ENCODE data around the gene ADAMTS18.
A peak's percentile ranks its signal among the peaks of the same experiment; 100 is the strongest.

The ADAMTS18 gene

DNA sequence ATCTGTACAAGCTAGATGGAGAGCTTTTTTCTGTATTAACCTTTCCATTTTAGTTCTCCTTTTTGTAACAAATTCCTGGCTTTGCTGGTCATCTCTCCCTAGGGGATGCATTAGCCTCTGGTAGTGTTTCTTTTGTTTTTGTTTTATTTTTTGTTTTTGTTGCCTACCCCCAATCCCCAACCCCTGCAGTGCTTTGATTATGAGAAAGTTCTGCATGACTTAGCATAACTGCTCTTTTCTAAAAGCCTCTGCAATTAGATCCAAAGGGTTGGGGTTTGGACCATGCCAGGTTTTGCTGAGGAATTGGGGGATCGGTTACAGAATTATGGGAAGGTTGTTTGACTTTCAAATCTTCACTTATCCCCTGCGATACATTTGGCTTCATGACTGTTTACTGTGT is 98.2 kb downstream of the ADAMTS18 start:
- POLR2A ChIA-PET = no interaction called here
- Histone ChIP-seq H3K9me3 (ENCODE audit: control insufficient read depth, insufficient read depth, low read depth, low read length) (no peaks in the 10 kb centered on the region), H3K4me3 (ENCODE audit: low read depth, low read length) (no peak overlapping the region), H3K4me1 (ENCODE audit: control insufficient read depth, insufficient read depth, low read length) (peaks cover 15% of the 10 kb centered on the region), H3K36me3 (ENCODE audit: control insufficient read depth in 2 of 2, insufficient read depth in 1 of 2, low read length in 2 of 2) (no peaks in the 10 kb centered on the region), H3K27ac (ENCODE audit: extremely low read depth, low read depth, low read length) (no peak overlapping the region)
- CTCF ChIA-PET = no interaction called here
- TF ChIP-seq ZNF354C (tag by site-specific recombination; IDR thresholded peaks at IDR 0.05; ENCODE audit: borderline replicate concordance, low read depth) (no peak), ZNF473 (tag by site-specific recombination; IDR thresholded peaks at IDR 0.05) (no peak), ZNF341 (tag by site-specific recombination; IDR thresholded peaks at IDR 0.05; ENCODE audit: low read depth) (no peak), ZNF792 (tag by site-specific recombination; IDR thresholded peaks at IDR 0.05) (no peak), ZNF174 (tag by site-specific recombination; IDR thresholded peaks at IDR 0.05) (no peak), ZNF660 (tag by site-specific recombination; IDR thresholded peaks at IDR 0.05) (no peak), ZSCAN23 (tag by site-specific recombination; IDR thresholded peaks at IDR 0.05) (no peak), ZNF19 (tag by site-specific recombination; IDR thresholded peaks at IDR 0.05; ENCODE audit: low read depth) (0 out of 2 replicates have a peak, but pooled peaks have one; percentile 22), BCL11B (tag by site-specific recombination; IDR thresholded peaks at IDR 0.05; ENCODE audit: low read depth) (no peak), GLIS2 (tag by site-specific recombination; IDR thresholded peaks at IDR 0.05) (no peak), ZNF132 (tag by site-specific recombination; IDR thresholded peaks at IDR 0.05; ENCODE audit: borderline replicate concordance) (no peak), KLF1 (tag by site-specific recombination; IDR thresholded peaks at IDR 0.05) (no peak), ZBTB21 (tag by site-specific recombination; IDR thresholded peaks at IDR 0.05) (0 out of 2 replicates have a peak, but pooled peaks have one; percentile 41), YY1 (tag by site-specific recombination; IDR thresholded peaks at IDR 0.05) (no peak), KLF16 (tag by site-specific recombination; IDR thresholded peaks at IDR 0.05) (no peak), ZNF558 (tag by site-specific recombination; IDR thresholded peaks at IDR 0.05) (no peak), ZNF623 (tag by site-specific recombination; IDR thresholded peaks at IDR 0.05) (no peak), SP3 (tag by site-specific recombination; IDR thresholded peaks at IDR 0.05) (no peak), ZBTB7A (tag by site-specific recombination; IDR thresholded peaks at IDR 0.05; ENCODE audit: low read depth) (no peak)
- TF ChIP-seq, protein P1, sequence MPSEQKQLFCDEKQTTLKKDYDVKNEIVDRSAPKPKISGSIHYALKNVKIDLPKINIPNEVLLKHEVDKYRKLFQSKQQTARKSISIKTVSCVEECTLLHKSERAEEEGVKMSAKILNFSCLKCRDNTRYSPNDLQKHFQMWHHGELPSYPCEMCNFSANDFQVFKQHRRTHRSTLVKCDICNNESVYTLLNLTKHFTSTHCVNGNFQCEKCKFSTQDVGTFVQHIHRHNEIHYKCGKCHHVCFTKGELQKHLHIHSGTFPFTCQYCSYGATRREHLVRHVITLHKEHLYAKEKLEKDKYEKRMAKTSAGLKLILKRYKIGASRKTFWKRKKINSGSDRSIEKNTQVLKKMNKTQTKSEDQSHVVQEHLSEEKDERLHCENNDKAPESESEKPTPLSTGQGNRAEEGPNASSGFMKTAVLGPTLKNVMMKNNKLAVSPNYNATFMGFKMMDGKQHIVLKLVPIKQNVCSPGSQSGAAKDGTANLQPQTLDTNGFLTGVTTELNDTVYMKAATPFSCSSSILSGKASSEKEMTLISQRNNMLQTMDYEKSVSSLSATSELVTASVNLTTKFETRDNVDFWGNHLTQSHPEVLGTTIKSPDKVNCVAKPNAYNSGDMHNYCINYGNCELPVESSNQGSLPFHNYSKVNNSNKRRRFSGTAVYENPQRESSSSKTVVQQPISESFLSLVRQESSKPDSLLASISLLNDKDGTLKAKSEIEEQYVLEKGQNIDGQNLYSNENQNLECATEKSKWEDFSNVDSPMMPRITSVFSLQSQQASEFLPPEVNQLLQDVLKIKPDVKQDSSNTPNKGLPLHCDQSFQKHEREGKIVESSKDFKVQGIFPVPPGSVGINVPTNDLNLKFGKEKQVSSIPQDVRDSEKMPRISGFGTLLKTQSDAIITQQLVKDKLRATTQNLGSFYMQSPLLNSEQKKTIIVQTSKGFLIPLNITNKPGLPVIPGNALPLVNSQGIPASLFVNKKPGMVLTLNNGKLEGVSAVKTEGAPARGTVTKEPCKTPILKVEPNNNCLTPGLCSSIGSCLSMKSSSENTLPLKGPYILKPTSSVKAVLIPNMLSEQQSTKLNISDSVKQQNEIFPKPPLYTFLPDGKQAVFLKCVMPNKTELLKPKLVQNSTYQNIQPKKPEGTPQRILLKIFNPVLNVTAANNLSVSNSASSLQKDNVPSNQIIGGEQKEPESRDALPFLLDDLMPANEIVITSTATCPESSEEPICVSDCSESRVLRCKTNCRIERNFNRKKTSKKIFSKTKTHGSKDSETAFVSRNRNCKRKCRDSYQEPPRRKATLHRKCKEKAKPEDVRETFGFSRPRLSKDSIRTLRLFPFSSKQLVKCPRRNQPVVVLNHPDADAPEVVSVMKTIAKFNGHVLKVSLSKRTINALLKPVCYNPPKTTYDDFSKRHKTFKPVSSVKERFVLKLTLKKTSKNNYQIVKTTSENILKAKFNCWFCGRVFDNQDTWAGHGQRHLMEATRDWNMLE (tag by site-specific recombination; conservative IDR thresholded peaks at IDR 0.05; ENCODE audit: low read depth) = no peak
- TF ChIP-seq, protein P2, sequence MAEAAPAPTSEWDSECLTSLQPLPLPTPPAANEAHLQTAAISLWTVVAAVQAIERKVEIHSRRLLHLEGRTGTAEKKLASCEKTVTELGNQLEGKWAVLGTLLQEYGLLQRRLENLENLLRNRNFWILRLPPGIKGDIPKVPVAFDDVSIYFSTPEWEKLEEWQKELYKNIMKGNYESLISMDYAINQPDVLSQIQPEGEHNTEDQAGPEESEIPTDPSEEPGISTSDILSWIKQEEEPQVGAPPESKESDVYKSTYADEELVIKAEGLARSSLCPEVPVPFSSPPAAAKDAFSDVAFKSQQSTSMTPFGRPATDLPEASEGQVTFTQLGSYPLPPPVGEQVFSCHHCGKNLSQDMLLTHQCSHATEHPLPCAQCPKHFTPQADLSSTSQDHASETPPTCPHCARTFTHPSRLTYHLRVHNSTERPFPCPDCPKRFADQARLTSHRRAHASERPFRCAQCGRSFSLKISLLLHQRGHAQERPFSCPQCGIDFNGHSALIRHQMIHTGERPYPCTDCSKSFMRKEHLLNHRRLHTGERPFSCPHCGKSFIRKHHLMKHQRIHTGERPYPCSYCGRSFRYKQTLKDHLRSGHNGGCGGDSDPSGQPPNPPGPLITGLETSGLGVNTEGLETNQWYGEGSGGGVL (tag by site-specific recombination; IDR thresholded peaks at IDR 0.05) = no peak
- TF ChIP-seq, protein P3, sequence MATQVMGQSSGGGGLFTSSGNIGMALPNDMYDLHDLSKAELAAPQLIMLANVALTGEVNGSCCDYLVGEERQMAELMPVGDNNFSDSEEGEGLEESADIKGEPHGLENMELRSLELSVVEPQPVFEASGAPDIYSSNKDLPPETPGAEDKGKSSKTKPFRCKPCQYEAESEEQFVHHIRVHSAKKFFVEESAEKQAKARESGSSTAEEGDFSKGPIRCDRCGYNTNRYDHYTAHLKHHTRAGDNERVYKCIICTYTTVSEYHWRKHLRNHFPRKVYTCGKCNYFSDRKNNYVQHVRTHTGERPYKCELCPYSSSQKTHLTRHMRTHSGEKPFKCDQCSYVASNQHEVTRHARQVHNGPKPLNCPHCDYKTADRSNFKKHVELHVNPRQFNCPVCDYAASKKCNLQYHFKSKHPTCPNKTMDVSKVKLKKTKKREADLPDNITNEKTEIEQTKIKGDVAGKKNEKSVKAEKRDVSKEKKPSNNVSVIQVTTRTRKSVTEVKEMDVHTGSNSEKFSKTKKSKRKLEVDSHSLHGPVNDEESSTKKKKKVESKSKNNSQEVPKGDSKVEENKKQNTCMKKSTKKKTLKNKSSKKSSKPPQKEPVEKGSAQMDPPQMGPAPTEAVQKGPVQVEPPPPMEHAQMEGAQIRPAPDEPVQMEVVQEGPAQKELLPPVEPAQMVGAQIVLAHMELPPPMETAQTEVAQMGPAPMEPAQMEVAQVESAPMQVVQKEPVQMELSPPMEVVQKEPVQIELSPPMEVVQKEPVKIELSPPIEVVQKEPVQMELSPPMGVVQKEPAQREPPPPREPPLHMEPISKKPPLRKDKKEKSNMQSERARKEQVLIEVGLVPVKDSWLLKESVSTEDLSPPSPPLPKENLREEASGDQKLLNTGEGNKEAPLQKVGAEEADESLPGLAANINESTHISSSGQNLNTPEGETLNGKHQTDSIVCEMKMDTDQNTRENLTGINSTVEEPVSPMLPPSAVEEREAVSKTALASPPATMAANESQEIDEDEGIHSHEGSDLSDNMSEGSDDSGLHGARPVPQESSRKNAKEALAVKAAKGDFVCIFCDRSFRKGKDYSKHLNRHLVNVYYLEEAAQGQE (tag by site-specific recombination; IDR thresholded peaks at IDR 0.05) = no peak
- TF ChIP-seq, protein P4, sequence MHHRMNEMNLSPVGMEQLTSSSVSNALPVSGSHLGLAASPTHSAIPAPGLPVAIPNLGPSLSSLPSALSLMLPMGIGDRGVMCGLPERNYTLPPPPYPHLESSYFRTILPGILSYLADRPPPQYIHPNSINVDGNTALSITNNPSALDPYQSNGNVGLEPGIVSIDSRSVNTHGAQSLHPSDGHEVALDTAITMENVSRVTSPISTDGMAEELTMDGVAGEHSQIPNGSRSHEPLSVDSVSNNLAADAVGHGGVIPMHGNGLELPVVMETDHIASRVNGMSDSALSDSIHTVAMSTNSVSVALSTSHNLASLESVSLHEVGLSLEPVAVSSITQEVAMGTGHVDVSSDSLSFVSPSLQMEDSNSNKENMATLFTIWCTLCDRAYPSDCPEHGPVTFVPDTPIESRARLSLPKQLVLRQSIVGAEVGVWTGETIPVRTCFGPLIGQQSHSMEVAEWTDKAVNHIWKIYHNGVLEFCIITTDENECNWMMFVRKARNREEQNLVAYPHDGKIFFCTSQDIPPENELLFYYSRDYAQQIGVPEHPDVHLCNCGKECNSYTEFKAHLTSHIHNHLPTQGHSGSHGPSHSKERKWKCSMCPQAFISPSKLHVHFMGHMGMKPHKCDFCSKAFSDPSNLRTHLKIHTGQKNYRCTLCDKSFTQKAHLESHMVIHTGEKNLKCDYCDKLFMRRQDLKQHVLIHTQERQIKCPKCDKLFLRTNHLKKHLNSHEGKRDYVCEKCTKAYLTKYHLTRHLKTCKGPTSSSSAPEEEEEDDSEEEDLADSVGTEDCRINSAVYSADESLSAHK (tag by site-specific recombination; IDR thresholded peaks at IDR 0.05) = no peak
- TF ChIP-seq, protein P5, sequence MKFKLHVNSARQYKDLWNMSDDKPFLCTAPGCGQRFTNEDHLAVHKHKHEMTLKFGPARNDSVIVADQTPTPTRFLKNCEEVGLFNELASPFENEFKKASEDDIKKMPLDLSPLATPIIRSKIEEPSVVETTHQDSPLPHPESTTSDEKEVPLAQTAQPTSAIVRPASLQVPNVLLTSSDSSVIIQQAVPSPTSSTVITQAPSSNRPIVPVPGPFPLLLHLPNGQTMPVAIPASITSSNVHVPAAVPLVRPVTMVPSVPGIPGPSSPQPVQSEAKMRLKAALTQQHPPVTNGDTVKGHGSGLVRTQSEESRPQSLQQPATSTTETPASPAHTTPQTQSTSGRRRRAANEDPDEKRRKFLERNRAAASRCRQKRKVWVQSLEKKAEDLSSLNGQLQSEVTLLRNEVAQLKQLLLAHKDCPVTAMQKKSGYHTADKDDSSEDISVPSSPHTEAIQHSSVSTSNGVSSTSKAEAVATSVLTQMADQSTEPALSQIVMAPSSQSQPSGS (tag by site-specific recombination; IDR thresholded peaks at IDR 0.05; ENCODE audit: low read depth) = no peak

Measured in HEK293 (cell line).